Ascending aorta (tissue), 2 donors: ENCODE results near the gene RELT. TPM values are rescaled to one million over a fixed set of nuclear protein-coding genes. Genes with fewer than 3 reads are reported as not detected.

ENCODE experiments used
- DNase-seq, 2 donors: peaks; one replicate each; pipeline ENCODE4 v3.0.0-alpha.2; 2019; ENCODE audit warnings: low spot score in 2 of 2
- H3K27ac ChIP-seq, 2 donors: fragments of 200-600 bp; sonication (generic); one replicate each; pipeline ENCODE4 v1.5.1; 2016 to 2017; ENCODE audit warnings: mild to moderate bottlenecking in 1 of 2
- H3K27me3 ChIP-seq: fragments of 200-600 bp; sonication (generic); one replicate; pipeline ENCODE4 v1.5.1; 2017
- H3K36me3 ChIP-seq, 2 donors: fragments of 200-600 bp; sonication (generic); one replicate each; pipeline ENCODE4 v1.5.1; 2016
- H3K4me1 ChIP-seq, 2 donors: fragments of 200-600 bp; sonication (generic); one replicate each; pipeline ENCODE4 v1.5.1; 2016 to 2017; ENCODE audit warnings: mild to moderate bottlenecking in 1 of 2
- H3K4me3 ChIP-seq, 2 donors: fragments of 200-600 bp; sonication (generic); one replicate each; pipeline ENCODE4 v1.5.1; 2016 to 2017; ENCODE audit warnings: mild to moderate bottlenecking in 1 of 2
- H3K9me3 ChIP-seq, 2 donors: fragments of 200-600 bp; sonication (generic); one replicate each; pipeline ENCODE4 v1.5.1; 2016
- intact Hi-C: fragments of 100-400 bp; cut with DNase I; formaldehyde crosslinking; loops from one replicate; pipeline ENCODE4 v1.15.1; 2023
- total RNA-seq: library from RNA; depleted of rRNA; stranded (reverse); fragments of >200 nt; gene quantifications from one replicate; pipeline ENCODE4 v1.1.0, GENCODE V29; 2016
- TF ChIP-seq, protein P1 (sequence below), 3 experiments: fragments of 200-600 bp in 2 of 3; fragments of 450-650 bp in 1 of 3; sonication (generic) in 2 of 3; IDR thresholded peaks; one replicate each; pipeline ENCODE4 v1.5.1; 2016 to 2019; ENCODE audit warnings: antibody characterized with exemption in 3 of 3, mild to moderate bottlenecking in 1 of 3, moderate library complexity in 1 of 3

Gene RELT
- total RNA-seq, 1 donor from 2014 or later: 25.7 TPM

DNA sequence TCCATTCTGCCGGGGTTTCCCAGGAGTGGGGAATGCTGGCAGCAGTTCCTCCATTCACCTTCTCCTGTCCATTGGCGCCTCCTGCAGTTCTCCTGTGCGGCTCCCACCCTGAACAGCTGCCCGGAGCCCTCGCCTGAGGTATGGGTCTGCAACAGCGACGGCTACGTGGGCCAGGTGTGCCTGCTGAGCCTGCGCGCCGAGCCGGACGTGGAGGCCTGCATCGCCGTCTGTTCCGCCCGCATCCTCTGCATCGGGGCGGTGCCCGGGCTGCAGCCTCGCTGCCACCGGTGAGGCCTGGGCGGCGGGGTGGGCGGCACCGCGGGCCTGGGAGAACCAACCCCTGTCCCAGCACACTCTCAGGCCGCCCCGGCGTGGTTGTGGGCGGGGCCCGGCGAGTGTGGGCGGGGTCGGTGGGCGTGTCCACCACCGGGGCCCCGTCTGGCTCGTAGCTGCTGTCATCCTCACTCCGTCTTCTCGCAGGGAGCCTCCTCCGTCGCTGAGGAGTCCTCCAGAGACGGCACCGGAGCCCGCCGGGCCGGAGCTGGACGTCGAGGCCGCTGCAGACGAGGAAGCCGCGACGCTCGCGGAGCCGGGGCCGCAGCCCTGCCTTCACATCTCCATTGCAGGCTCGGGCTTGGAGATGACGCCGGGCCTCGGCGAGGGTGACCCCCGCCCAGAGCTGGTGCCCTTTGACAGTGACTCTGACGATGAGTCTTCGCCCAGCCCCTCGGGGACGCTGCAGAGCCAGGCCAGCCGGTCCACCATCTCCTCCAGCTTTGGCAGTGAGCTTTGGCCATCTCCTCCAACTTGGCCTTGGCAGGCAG is 14.0 kb upstream of the RELT start:
- TF ChIP-seq, protein P1, sequence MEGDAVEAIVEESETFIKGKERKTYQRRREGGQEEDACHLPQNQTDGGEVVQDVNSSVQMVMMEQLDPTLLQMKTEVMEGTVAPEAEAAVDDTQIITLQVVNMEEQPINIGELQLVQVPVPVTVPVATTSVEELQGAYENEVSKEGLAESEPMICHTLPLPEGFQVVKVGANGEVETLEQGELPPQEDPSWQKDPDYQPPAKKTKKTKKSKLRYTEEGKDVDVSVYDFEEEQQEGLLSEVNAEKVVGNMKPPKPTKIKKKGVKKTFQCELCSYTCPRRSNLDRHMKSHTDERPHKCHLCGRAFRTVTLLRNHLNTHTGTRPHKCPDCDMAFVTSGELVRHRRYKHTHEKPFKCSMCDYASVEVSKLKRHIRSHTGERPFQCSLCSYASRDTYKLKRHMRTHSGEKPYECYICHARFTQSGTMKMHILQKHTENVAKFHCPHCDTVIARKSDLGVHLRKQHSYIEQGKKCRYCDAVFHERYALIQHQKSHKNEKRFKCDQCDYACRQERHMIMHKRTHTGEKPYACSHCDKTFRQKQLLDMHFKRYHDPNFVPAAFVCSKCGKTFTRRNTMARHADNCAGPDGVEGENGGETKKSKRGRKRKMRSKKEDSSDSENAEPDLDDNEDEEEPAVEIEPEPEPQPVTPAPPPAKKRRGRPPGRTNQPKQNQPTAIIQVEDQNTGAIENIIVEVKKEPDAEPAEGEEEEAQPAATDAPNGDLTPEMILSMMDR (IDR thresholded peaks at IDR 0.05): no peak
- Histone ChIP-seq H3K36me3 (peaks cover 79 to 90% of the 10 kb centered on the region in 2 donors), H3K27ac (peak overlapping the region; percentile 12 to 45), H3K27me3 (no peaks in the 10 kb centered on the region), H3K4me1 (peaks cover 14 to 24% of the 10 kb centered on the region in 2 donors), H3K9me3 (no peaks in the 10 kb centered on the region), H3K4me3 (no peak overlapping the region)
- intact Hi-C loops: no loop called here
- DNase-seq: no peak

- Histone ChIP-seq H3K27me3 (no peaks in the 10 kb centered on the region), H3K27ac (peak overlapping the region; percentile 3 to 42), H3K9me3 (no peaks in the 10 kb centered on the region), H3K4me1 (peaks cover 8 to 16% of the 10 kb centered on the region in 2 donors), H3K4me3 (no peak overlapping the region), H3K36me3 (peaks cover 85 to 92% of the 10 kb centered on the region in 2 donors)
- TF ChIP-seq, protein P1 (IDR thresholded peaks at IDR 0.05): no peak
- no peak for DNase-seq
- intact Hi-C loops: no loop called here
Measured at GRCh38 chr11:73363147-73363546, 13.1 kb upstream of the RELT start.

DNA sequence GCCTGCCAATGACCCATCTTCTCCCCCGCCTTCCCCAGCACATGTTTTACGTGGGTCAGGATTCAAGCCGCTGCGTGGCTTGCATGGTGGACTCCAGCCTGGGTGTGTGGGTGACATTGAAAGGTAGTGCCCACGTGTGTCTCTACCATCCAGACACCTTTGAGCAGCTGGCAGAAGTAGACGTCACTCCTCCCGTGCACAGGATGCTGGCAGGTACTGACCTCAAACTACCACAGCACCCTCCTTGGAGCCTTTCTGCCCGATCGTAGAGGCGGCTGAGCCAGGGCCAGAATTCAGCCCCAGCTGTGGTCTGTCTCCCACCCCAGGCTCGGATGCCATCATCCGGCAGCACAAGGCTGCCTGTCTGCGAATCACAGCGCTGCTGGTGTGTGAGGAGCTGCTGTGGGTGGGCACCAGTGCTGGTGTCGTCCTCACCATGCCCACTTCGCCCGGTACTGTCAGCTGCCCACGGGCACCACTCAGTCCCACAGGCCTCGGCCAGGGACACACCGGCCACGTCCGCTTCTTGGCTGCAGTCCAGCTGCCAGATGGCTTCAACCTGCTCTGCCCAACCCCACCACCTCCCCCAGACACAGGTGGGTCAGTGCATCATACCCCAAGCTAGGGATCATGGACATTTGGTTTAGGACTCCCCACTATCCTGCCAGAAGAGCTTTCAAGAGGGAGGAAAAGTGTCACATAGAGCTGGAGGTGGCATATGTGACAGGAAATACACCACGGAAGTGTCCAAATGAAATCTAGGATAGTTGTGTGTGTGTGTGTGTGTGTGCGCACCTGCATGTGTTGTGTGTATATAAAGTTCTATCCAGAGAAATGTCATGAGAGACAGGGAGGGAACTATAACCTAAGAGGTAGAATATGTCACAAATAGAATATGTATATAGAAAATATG is 10.6 kb upstream of the RELT start:
- no peaks in the 10 kb centered on the region for H3K27me3 ChIP-seq
- H3K9me3 ChIP-seq: no peaks in the 10 kb centered on the region
- no peaks in the 10 kb centered on the region for H3K4me1 ChIP-seq
- TF ChIP-seq, protein P1 (IDR thresholded peaks at IDR 0.05): no peak
- peak overlapping the region in 1 of 2 donors; percentile 1 for H3K27ac ChIP-seq
- peaks cover 78 to 80% of the 10 kb centered on the region in 2 donors for H3K36me3 ChIP-seq
- intact Hi-C loops: no loop called here
- no peak overlapping the region for H3K4me3 ChIP-seq
- DNase-seq: no peak

DNA sequence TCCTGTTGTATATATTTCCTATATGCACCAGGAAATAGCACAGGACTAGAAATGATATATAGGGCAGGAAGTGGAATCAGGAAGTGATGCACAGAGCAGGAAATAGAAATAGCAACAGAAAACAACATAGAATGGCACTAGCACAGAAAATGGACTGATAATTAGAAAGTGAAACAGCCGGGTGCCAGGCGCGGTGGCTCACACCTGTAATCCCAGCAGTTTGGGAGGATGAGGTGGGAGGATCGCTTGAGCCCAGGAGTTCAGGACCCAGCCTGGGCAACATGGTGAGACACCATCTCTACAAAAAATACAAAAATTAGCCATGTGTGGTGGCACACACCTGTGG is 10.0 kb upstream of the RELT start:
- peaks cover 71 to 74% of the 10 kb centered on the region in 2 donors for H3K36me3 ChIP-seq
- H3K4me3 ChIP-seq: no peak overlapping the region
- H3K27me3 ChIP-seq: no peaks in the 10 kb centered on the region
- H3K27ac ChIP-seq: no peak overlapping the region
- intact Hi-C loops: no loop called here
- no peaks in the 10 kb centered on the region for H3K9me3 ChIP-seq
- H3K4me1 ChIP-seq: no peaks in the 10 kb centered on the region
- TF ChIP-seq, protein P1 (IDR thresholded peaks at IDR 0.05): no peak
- no peak for DNase-seq

DNA sequence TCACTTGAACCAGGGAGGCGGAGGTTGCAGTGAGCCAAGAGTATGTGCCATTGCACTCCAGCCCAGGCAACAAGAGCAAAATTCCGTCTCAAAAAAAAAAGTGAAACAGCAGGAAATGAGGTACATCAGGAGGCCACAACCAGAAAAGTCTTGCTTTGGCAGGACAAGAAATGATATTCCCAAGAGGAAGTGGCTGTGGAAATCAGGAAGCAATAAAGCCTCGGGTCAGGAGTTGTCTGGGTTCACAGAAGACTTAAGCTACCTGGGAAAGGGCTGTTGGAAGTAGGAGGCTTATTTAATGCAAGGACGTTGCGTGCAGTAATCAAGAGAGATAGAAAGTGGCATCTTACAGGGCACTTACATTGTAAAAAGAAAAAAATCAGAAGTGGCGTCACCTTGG is 9.2 kb upstream of the RELT start:
- intact Hi-C loops: no loop called here
- Histone ChIP-seq H3K9me3 (no peaks in the 10 kb centered on the region), H3K36me3 (peaks cover 64 to 67% of the 10 kb centered on the region in 2 donors), H3K27ac (no peak overlapping the region), H3K4me1 (no peaks in the 10 kb centered on the region), H3K27me3 (no peaks in the 10 kb centered on the region), H3K4me3 (no peak overlapping the region)
- no peak for DNase-seq
- TF ChIP-seq, protein P1 (IDR thresholded peaks at IDR 0.05): no peak
